OCI-LY7 (cell line): ENCODE results near the gene TMEM270. TPM values are rescaled to one million over a fixed set of nuclear protein-coding genes. Genes with fewer than 3 reads are reported as not detected.

Experiments used
- BruUV-seq: library from RNA; stranded (reverse); fragments of 400-500 nt; replicated peaks from 2 replicates; lab custom pipeline; 2021; lab: Mats Ljungman, UMichigan
- CTCF ChIA-PET: fragments of 300-600 bp; sonication (Branson Sonifier 250); formaldehyde crosslinking; loops from one replicate; lab custom pipeline; 2022; ENCODE audit warnings: antibody characterized with exemption; ENCODE audit not compliant: unreplicated experiment; lab: Charles Lee
- POLR2A ChIA-PET: fragments of 300-600 bp; sonication (Branson Sonifier 250); formaldehyde crosslinking; loops from one replicate; lab custom pipeline; 2022; ENCODE audit warnings: antibody characterized with exemption; lab: Charles Lee
- DNase-seq: peaks from one replicate; pipeline ENCODE4 v3.0.0-alpha.2; 2015; ENCODE audit warnings: low spot score
- H2AFZ ChIP-seq: fragments of 200-600 bp; sonication (generic), shearing (Covaris generic); 2 replicates; pipeline ENCODE4 v1.6.1; 2014; ENCODE audit warnings: mild to moderate bottlenecking, antibody characterized with exemption, low read length, moderate library complexity
- H3K27ac ChIP-seq: fragments of 200-600 bp; sonication (generic); 2 replicates; pipeline ENCODE4 v1.5.1; 2014; ENCODE audit warnings: mixed run types, low read depth, mild to moderate bottlenecking, moderate library complexity, low read length, inconsistent platforms; ENCODE audit not compliant: poor library complexity, severe bottlenecking
- H3K36me3 ChIP-seq: fragments of 200-600 bp; sonication (generic); 2 replicates; pipeline ENCODE4 v1.6.1; 2014; ENCODE audit warnings: mild to moderate bottlenecking, antibody characterized with exemption, low read length, moderate library complexity, mixed read lengths; ENCODE audit not compliant: insufficient read depth
- H3K4me1 ChIP-seq: fragments of 200-600 bp; sonication (generic); 2 replicates; pipeline ENCODE4 v1.5.1; 2014; ENCODE audit warnings: mild to moderate bottlenecking, low read length; ENCODE audit not compliant: insufficient read depth, poor library complexity, severe bottlenecking
- H3K4me2 ChIP-seq: fragments of 200-600 bp; sonication (generic); 2 replicates; pipeline ENCODE4 v1.6.1; 2014; ENCODE audit warnings: mild to moderate bottlenecking, low read length
- H3K4me3 ChIP-seq: fragments of 200-600 bp; sonication (generic); 2 replicates; pipeline ENCODE4 v1.5.1; 2014; ENCODE audit warnings: mild to moderate bottlenecking, low read depth, low read length; ENCODE audit not compliant: poor library complexity, severe bottlenecking
- H3K79me2 ChIP-seq: fragments of 200-600 bp; sonication (generic); 2 replicates; pipeline ENCODE4 v1.6.1; 2016; ENCODE audit warnings: low read depth, mild to moderate bottlenecking, low read length, moderate library complexity, mixed read lengths; ENCODE audit not compliant: insufficient read depth
- H3K9me2 ChIP-seq: fragments of 200-600 bp; sonication (generic); 2 replicates; pipeline ENCODE4 v1.6.1; 2016; ENCODE audit warnings: mild to moderate bottlenecking, low read length, mixed read lengths; ENCODE audit not compliant: insufficient read depth
- H3K9me3 ChIP-seq: fragments of 200-600 bp; sonication (generic); 2 replicates; pipeline ENCODE4 v1.6.1; 2014; ENCODE audit warnings: mild to moderate bottlenecking, mixed run types, low read length, mixed read lengths
- H4K20me1 ChIP-seq: fragments of 200-600 bp; sonication (generic); 2 replicates; pipeline ENCODE4 v1.6.1; 2014; ENCODE audit warnings: mild to moderate bottlenecking, antibody characterized with exemption, low read length, moderate library complexity, mixed read lengths; ENCODE audit not compliant: insufficient read depth
- EZH2phosphoT487 ChIP-seq: fragments of 200-600 bp; sonication (generic); IDR thresholded peaks from 2 replicates; pipeline ENCODE4 v1.6.1; 2018; ENCODE audit warnings: low read depth, borderline replicate concordance, mild to moderate bottlenecking, mixed run types, antibody characterized with exemption, low read length, moderate library complexity, mixed read lengths
- intact Hi-C: fragments of 100-400 bp; cut with micrococcal nuclease; formaldehyde crosslinking; loops from one replicate; pipeline ENCODE4 v1.10.0; 2022; ENCODE audit not compliant: unreplicated experiment
- total RNA-seq, 2 experiments: library from RNA; depleted of rRNA in 1 of 2; stranded (reverse); fragments of >200 nt in 1 of 2; shearing (Covaris generic) in 1 of 2; gene quantifications; 2 replicates each; pipeline ENCODE4 v1.2.3, GENCODE V29; 2014 to 2022
- TF ChIP-seq, protein P1 (sequence below): fragments of 200-600 bp; sonication (generic); conservative IDR thresholded peaks from 2 replicates; pipeline ENCODE4 v1.5.1; 2014; ENCODE audit warnings: mild to moderate bottlenecking, antibody characterized with exemption, low read length, moderate library complexity, mixed read lengths

Gene TMEM270
- total RNA-seq, 2 experiments from 2014 or later, result not detected

DNA sequence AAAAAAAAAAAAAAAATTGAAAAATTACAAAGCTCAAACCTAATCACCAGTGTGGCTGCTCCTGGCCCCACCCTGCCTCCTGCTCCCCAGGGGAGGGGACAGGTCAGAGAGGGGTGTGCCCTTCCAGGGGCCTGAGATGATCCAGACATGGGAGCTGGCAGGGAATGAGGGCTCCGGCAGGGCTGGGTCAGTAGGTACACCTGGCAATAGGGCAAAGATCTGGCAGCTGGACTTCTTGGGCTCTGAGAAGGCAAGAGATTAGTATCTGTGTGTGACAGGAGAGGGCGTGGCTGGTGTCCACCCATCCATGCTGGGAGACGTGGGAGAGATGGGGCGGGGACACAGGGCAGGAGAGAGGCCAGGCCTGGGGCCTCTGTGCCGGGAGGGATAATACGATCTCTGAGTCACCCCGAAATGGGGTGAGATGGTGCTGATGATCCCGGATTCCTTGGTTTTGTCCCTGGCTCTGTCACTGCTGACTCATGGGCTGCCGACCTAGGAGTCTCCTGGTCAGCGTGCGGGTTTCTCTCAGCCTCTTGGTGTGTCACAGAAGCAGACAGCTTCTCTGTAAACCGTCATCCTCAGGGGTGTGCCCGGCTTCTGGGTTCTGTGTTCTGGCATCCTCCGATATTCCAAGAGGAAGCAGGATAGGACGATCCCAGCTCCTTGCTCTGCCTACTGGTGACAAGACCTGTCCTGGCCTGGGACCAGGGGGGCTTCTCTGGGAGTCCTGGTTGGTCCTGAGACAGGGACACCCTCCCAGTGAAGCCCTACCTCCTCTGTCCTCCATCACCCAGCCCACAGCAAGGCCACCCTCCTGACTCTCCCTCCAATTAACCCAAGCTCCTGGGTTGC is 38.4 kb upstream of the TMEM270 start:
- intact Hi-C loops, result no loop called here
- Histone ChIP-seq H3K79me2 (no peaks in the 10 kb centered on the region), H3K9me3 (no peaks in the 10 kb centered on the region), H3K27ac (no peak overlapping the region), H3K4me1 (peaks cover 10% of the 10 kb centered on the region), H2AFZ (no peak overlapping the region), H4K20me1 (no peaks in the 10 kb centered on the region), H3K4me2 (no peak overlapping the region), H3K9me2 (no peaks in the 10 kb centered on the region), H3K4me3 (no peak overlapping the region), H3K36me3 (no peaks in the 10 kb centered on the region)
- ChIA-PET POLR2A (interaction anchor here (0.6 kb wide), 1 partner anchor 735 kb away, joined by 4 read pairs; no protein-coding TSS in a partner anchor), CTCF (no interaction called here)
- BruUV-seq, result no TSS peak
- no peak for DNase-seq
- TF ChIP-seq, protein P1, sequence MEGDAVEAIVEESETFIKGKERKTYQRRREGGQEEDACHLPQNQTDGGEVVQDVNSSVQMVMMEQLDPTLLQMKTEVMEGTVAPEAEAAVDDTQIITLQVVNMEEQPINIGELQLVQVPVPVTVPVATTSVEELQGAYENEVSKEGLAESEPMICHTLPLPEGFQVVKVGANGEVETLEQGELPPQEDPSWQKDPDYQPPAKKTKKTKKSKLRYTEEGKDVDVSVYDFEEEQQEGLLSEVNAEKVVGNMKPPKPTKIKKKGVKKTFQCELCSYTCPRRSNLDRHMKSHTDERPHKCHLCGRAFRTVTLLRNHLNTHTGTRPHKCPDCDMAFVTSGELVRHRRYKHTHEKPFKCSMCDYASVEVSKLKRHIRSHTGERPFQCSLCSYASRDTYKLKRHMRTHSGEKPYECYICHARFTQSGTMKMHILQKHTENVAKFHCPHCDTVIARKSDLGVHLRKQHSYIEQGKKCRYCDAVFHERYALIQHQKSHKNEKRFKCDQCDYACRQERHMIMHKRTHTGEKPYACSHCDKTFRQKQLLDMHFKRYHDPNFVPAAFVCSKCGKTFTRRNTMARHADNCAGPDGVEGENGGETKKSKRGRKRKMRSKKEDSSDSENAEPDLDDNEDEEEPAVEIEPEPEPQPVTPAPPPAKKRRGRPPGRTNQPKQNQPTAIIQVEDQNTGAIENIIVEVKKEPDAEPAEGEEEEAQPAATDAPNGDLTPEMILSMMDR, result no peak
- TF ChIP-seq EZH2phosphoT487, result no peak

DNA sequence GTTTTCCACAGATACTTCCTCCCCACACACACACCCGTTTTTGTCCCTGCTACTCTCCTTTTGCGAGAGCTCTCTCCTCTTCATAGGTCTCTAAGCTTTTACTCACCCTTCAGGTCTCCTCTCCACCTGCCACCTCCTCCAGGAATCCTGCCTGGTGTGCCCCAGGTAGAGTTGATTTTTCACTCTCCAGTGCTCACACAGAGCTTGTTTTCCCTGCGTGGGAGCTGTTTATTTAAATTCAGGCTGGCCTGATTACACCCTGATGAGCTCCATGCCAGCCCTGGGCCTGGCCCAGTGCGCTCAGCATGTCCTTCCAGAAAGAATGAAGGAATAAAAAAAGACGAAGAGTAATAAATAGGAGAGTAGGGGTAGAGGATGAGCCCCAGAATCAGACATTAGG is 37.7 kb upstream of the TMEM270 start:
- DNase-seq, result no peak
- CTCF ChIA-PET, result interaction anchor here (0.6 kb wide), 1 partner anchor 100 kb away, joined by 4 read pairs; no protein-coding TSS in a partner anchor
- H3K9me3 ChIP-seq, result no peaks in the 10 kb centered on the region
- no peak for TF ChIP-seq EZH2phosphoT487
- TF ChIP-seq, protein P1, result no peak
- no peak overlapping the region for H3K4me2 ChIP-seq
- no peaks in the 10 kb centered on the region for H3K36me3 ChIP-seq
- no peaks in the 10 kb centered on the region for H3K79me2 ChIP-seq
- H2AFZ ChIP-seq, result no peak overlapping the region
- no TSS peak for BruUV-seq
- H3K4me3 ChIP-seq, result no peak overlapping the region
- POLR2A ChIA-PET, result no interaction called here
- H3K27ac ChIP-seq, result no peak overlapping the region
- intact Hi-C loops, result no loop called here
- H3K9me2 ChIP-seq, result no peaks in the 10 kb centered on the region
- no peaks in the 10 kb centered on the region for H4K20me1 ChIP-seq
- peaks cover 17% of the 10 kb centered on the region for H3K4me1 ChIP-seq
